WTC11 (cell line): ENCODE results near the gene CLDN20. TPM values are rescaled to one million over a fixed set of nuclear protein-coding genes. Genes with fewer than 3 reads are reported as not detected.

Source experiments
- ATAC-seq: fragments of 200-7000 bp; cut with Tn5 transposase; 2 replicates; pipeline ENCODE4 v1.10.0; 2021; ENCODE audit warnings: mild to moderate bottlenecking, moderate library complexity
- CTCF ChIA-PET: fragments of 300-600 bp; sonication (Branson Sonifier 250); formaldehyde crosslinking; loops from one replicate; lab custom pipeline; 2021; ENCODE audit warnings: antibody characterized with exemption; lab: Charles Lee
- POLR2A ChIA-PET: fragments of 350-600 bp; sonication (Branson Sonifier 250); formaldehyde crosslinking; loops from one replicate; lab custom pipeline; 2021; ENCODE audit warnings: antibody characterized with exemption; lab: Charles Lee
- DNase-seq: peaks from one replicate; pipeline ENCODE4 v3.0.0; 2021; ENCODE audit warnings: low spot score
- H3K27ac Mint-ChIP-seq: 2 replicates; pipeline ENCODE4 v1.8.0; 2021; ENCODE audit warnings: mixed read lengths
- H3K27me3 Mint-ChIP-seq: 2 replicates; pipeline ENCODE4 v1.8.0; 2021; ENCODE audit warnings: low read depth, mild to moderate bottlenecking, moderate library complexity, mixed read lengths
- H3K36me3 Mint-ChIP-seq: 2 replicates; pipeline ENCODE4 v1.8.0; 2021; ENCODE audit warnings: mixed read lengths
- H3K4me1 Mint-ChIP-seq: 2 replicates; pipeline ENCODE4 v1.8.0; 2022; ENCODE audit warnings: mixed read lengths
- H3K4me3 Mint-ChIP-seq: 2 replicates; pipeline ENCODE4 v1.8.0; 2021; ENCODE audit warnings: mild to moderate bottlenecking, moderate library complexity, mixed read lengths
- H3K9me3 Mint-ChIP-seq: 2 replicates; pipeline ENCODE4 v1.8.0; 2021; ENCODE audit warnings: mixed read lengths
- ATF1 ChIP-seq: sonication (generic); formaldehyde crosslinking; IDR thresholded peaks from 2 replicates; pipeline ENCODE4 v1.8.1; 2023; ENCODE audit warnings: mild to moderate bottlenecking, moderate library complexity, missing genetic modification reagents
- ATF6 ChIP-seq: sonication (generic); formaldehyde crosslinking; IDR thresholded peaks from 2 replicates; pipeline ENCODE4 v1.8.1; 2023; ENCODE audit warnings: mild to moderate bottlenecking, missing genetic modification reagents
- CBFB ChIP-seq: sonication (generic); formaldehyde crosslinking; IDR thresholded peaks from 2 replicates; pipeline ENCODE4 v1.8.1; 2022; ENCODE audit warnings: mild to moderate bottlenecking, low read depth, missing genetic modification reagents
- CTCF ChIP-seq: fragments of 200-600 bp; IDR thresholded peaks from 2 replicates; pipeline ENCODE4 v1.8.0; 2022; ENCODE audit warnings: antibody characterized with exemption
- FOXK1 ChIP-seq: sonication (generic); formaldehyde crosslinking; IDR thresholded peaks from 2 replicates; pipeline ENCODE4 v1.8.0; 2022; ENCODE audit warnings: mild to moderate bottlenecking, moderate library complexity, missing genetic modification reagents
- GRHL2 ChIP-seq: fragments of 250-450 bp; sonication (Bioruptor Pico); IDR thresholded peaks from 2 replicates; pipeline ENCODE4 v1.8.0; 2022; ENCODE audit warnings: mild to moderate bottlenecking, moderate library complexity; ENCODE audit not compliant: insufficient replicate concordance, severe bottlenecking
- IRF2 ChIP-seq: sonication (generic); formaldehyde crosslinking; IDR thresholded peaks from 2 replicates; pipeline ENCODE4 v1.8.0; 2022; ENCODE audit warnings: low read depth, missing genetic modification reagents, borderline replicate concordance
- NFE2L1 ChIP-seq: sonication (generic); formaldehyde crosslinking; IDR thresholded peaks from 2 replicates; pipeline ENCODE4 v1.8.1; 2023; ENCODE audit warnings: missing genetic modification reagents
- NR1H2 ChIP-seq: sonication (generic); formaldehyde crosslinking; IDR thresholded peaks from 2 replicates; pipeline ENCODE4 v1.9.0; 2021; ENCODE audit warnings: mild to moderate bottlenecking, moderate library complexity, missing genetic modification reagents
- NR3C1 ChIP-seq: sonication (generic); formaldehyde crosslinking; conservative IDR thresholded peaks from 2 replicates; pipeline ENCODE4 v1.8.1; 2023; ENCODE audit warnings: low read depth, mild to moderate bottlenecking, missing genetic modification reagents
- RELA ChIP-seq: sonication (generic); formaldehyde crosslinking; IDR thresholded peaks from 2 replicates; pipeline ENCODE4 v1.8.1; 2022; ENCODE audit warnings: missing genetic modification reagents, mild to moderate bottlenecking, borderline replicate concordance
- SP1 ChIP-seq: sonication (generic); formaldehyde crosslinking; conservative IDR thresholded peaks from 2 replicates; pipeline ENCODE4 v1.8.1; 2022; ENCODE audit warnings: missing genetic modification reagents
- TCF7 ChIP-seq: sonication (generic); formaldehyde crosslinking; IDR thresholded peaks from 2 replicates; pipeline ENCODE4 v1.8.0; 2022; ENCODE audit warnings: mild to moderate bottlenecking, low read depth, missing genetic modification reagents, moderate library complexity
- ZBTB43 ChIP-seq: sonication (generic); formaldehyde crosslinking; IDR thresholded peaks from 2 replicates; pipeline ENCODE4 v1.8.1; 2023; ENCODE audit warnings: mild to moderate bottlenecking, missing genetic modification reagents
- ZNF219 ChIP-seq: sonication (generic); formaldehyde crosslinking; IDR thresholded peaks from 2 replicates; pipeline ENCODE4 v1.8.0; 2023; ENCODE audit warnings: missing genetic modification reagents, mild to moderate bottlenecking, borderline replicate concordance
- ZNF281 ChIP-seq: sonication (generic); formaldehyde crosslinking; IDR thresholded peaks from 2 replicates; pipeline ENCODE4 v1.8.0; 2023; ENCODE audit warnings: mild to moderate bottlenecking, missing genetic modification reagents
- ZNF317 ChIP-seq: sonication (generic); formaldehyde crosslinking; IDR thresholded peaks from 2 replicates; pipeline ENCODE4 v1.8.1; 2023; ENCODE audit warnings: low read depth, mild to moderate bottlenecking, moderate library complexity, missing genetic modification reagents, borderline replicate concordance
- ZNF671 ChIP-seq: fragments of 250-450 bp; sonication (Bioruptor Pico); IDR thresholded peaks from 2 replicates; pipeline ENCODE4 v1.8.0; 2021; ENCODE audit warnings: mild to moderate bottlenecking
- total RNA-seq: library from RNA; stranded (reverse); gene quantifications from 3 replicates; pipeline ENCODE4 v1.2.3, GENCODE V29; 2021
- TF ChIP-seq, protein P1 (sequence below): fragments of 250-450 bp; sonication (Bioruptor Pico); IDR thresholded peaks from 2 replicates; pipeline ENCODE4 v1.9.0; 2021; ENCODE audit warnings: moderate library complexity, mild to moderate bottlenecking, inconsistent platforms, borderline replicate concordance
- TF ChIP-seq, protein P2 (sequence below): sonication (generic); formaldehyde crosslinking; IDR thresholded peaks from 2 replicates; pipeline ENCODE4 v1.8.0; 2022; ENCODE audit warnings: mild to moderate bottlenecking, missing genetic modification reagents
- TF ChIP-seq, protein P3 (sequence below): fragments of 250-450 bp; sonication (Bioruptor Pico); IDR thresholded peaks from 2 replicates; pipeline ENCODE4 v1.9.0; 2021; ENCODE audit warnings: mild to moderate bottlenecking

The CLDN20 gene
- total RNA-seq, 1 experiment from 2014 or later = not detected

- TF ChIP-seq CTCF = peak; percentile 39
- TF ChIP-seq, protein P1, sequence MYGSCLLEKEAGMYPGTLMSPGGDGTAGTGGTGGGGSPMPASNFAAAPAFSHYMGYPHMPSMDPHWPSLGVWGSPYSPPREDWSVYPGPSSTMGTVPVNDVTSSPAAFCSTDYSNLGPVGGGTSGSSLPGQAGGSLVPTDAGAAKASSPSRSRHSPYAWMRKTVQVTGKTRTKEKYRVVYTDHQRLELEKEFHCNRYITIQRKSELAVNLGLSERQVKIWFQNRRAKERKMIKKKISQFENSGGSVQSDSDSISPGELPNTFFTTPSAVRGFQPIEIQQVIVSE = no peak
- no peak for TF ChIP-seq ATF1
- TF ChIP-seq, protein P2, sequence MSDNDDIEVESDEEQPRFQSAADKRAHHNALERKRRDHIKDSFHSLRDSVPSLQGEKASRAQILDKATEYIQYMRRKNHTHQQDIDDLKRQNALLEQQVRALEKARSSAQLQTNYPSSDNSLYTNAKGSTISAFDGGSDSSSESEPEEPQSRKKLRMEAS (CRISPR knock-in tag) = 0 out of 2 replicates have a peak, but pooled peaks have one; percentile 24
Observed at GRCh38 chr6:155248008-155249001, 15.5 kb upstream of the CLDN20 start (continued).

GRCh38 chr6:155250701-155251381 is 13.0 kb upstream of the CLDN20 start:
- TF ChIP-seq TCF7 (CRISPR knock-in tag) (no peak), NFE2L1 (no peak), FOXK1 (CRISPR knock-in tag) (no peak), SP1 (CRISPR knock-in tag) (no peak), ZNF671 (CRISPR knock-in tag) (no peak), GRHL2 (CRISPR knock-in tag) (no peak), ATF6 (CRISPR knock-in tag) (no peak), RELA (CRISPR knock-in tag) (no peak), IRF2 (CRISPR knock-in tag) (no peak), NR3C1 (no peak), ZNF281 (CRISPR knock-in tag) (no peak), NR1H2 (CRISPR knock-in tag) (no peak), ZNF219 (no peak), CBFB (CRISPR knock-in tag) (no peak), ZNF317 (CRISPR knock-in tag) (no peak), ZBTB43 (CRISPR knock-in tag) (no peak)
- TF ChIP-seq, protein P3, sequence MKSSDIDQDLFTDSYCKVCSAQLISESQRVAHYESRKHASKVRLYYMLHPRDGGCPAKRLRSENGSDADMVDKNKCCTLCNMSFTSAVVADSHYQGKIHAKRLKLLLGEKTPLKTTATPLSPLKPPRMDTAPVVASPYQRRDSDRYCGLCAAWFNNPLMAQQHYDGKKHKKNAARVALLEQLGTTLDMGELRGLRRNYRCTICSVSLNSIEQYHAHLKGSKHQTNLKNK (CRISPR knock-in tag) = no peak
- Mint-ChIP-seq H3K27me3 (no peaks in the 10 kb centered on the region), H3K27ac (peak overlapping the region; percentile 25; the same call in 1 of the 2 replicates), H3K4me3 (no peak overlapping the region), H3K36me3 (peaks cover 56% of the 10 kb centered on the region), H3K9me3 (no peaks in the 10 kb centered on the region), H3K4me1 (peaks cover 22% of the 10 kb centered on the region)
- ChIA-PET CTCF (interaction anchor here (1.0 to 1.4 kb wide), 4 partner anchors 74 to 575 kb away, joined by 3 to 5 read pairs (median 4); no protein-coding TSS in a partner anchor), POLR2A (no interaction called here)
- ATAC-seq (no peak), DNase-seq (no peak)
